ENCODE data around the gene EEFSEC.

GRCh38 chr3:128252083-128252482 is 98.8 kb downstream of the EEFSEC start:
- no peak for TF ChIP-seq CTCF (IDR thresholded peaks at IDR 0.05)
- TF ChIP-seq POLR2A (IDR thresholded peaks at IDR 0.05), result no peak
- TF ChIP-seq POLR2AphosphoS5 (IDR thresholded peaks at IDR 0.05; ENCODE audit: insufficient read depth in 1 of 2, low read depth in 1 of 2), result no peak
